Amniotic stem cell (primary cell): ENCODE data around the gene TRA2A.
"Not testable (repeated sequence)": the region's sequence is repeated elsewhere in the genome, so short reads cannot be mapped to it uniquely, and the experiment has no call there.

Experiments used
- DNase-seq: peaks from one replicate; lab custom pipeline; 2025; lab: John Stamatoyannopoulos, UW

TRA2A gene

DNA sequence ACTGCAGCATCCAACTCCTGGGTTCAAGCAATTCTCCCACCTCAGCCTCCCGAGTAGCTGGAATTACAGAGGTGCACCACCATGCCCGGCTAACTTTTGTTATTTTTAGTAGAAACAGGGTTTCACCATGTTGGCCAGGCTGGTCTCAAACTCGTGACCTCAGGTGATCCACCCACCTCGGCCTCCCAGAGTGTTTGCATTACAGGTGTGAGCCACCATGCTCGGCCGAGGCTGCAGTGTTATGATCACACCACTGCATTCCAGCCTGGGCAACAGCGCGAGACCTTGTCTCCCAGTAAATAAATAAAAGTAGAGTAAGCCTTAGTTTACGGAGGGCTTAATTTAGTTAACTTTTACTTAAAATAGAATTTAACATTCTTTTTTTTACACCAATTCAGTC, 37.8 kb downstream of the TRA2A start:
- DNase-seq = no peak

DNA sequence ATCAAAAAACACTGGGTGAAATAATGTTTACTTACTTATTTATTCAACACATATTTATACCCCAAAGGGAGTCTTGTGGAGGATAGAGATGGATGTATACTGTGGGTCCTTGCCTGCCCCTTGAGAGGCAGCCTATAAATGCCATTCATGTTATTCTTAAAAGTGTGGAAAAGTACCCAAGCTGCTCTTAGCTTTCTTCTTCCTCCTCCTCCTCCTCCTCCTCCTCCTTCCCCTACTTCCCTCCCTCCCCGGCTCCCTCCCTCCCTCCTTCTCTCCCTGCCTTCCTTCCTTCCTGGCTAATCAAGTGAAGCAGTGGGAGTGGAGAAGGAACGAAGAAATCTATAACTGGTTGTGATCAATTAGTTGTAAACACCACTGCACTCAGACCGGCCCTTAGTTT, 40.3 kb downstream of the TRA2A start:
- no peak for DNase-seq

DNA sequence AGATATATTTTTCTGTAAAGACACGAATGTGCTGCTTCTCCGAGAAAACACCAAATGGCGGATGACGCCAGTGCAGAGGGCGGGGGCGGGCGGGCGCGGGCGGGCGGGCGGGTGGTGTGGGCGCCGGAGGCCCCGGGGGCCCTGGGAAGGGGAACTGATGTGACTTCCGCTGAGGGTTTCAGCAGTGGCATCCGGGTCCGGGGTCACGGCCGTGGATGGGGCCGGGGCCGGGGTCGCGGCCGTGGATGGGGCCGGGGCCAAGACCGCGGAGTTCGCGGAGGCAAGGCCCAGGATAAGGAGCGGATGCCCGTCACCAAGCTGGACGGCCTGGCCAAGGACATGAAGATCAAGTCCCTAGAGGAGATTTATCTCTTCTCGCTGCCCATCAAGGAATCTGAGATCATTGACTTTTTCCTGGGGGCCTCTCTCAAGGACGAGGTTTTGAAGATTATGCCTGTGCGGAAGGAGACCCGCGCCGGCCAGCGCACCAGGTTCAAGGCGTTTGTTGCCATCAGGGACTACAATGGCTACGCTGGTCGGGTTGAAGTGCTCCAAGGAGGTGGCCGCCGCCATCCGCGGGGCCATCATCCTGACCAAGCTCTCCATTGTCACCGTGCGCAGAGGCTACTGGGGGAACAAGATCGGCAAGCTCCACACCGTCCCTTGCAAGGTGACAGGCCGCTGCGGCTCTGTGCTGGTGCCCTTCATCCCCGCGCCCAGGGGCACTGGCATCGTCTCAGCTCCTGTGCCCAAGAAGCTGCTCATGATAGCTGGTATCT, 41.2 kb downstream of the TRA2A start:
- no peak for DNase-seq

- DNase-seq = not testable (repeated sequence)
Observed at GRCh38 chr7:23488714-23489113, 43.1 kb downstream of the TRA2A start.

DNA sequence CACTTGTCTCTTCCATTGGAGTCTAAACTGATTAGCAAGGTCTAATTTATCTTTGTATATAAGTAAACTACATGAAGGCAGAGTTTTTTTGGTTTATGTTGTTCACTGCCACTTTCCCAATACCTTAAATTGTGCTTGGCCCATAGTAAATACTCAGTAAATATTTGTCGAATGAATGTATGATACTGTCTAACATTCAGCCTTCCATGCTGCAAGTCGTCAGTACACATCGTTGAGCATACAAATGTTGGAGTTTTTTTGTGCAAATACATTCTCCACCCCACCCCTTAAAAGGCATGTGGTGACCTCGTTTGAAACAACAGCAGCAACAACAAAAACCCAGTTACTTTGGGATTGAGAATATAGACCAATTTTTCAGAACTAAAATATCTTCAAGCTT, 44.1 kb downstream of the TRA2A start:
- DNase-seq = no peak

GRCh38 chr7:23486002-23486773, 45.6 kb downstream of the TRA2A start:
- DNase-seq = no peak

- DNase-seq = no peak
Observed at GRCh38 chr7:23482686-23483085, 49.1 kb downstream of the TRA2A start.

GRCh38 chr7:23477962-23478866, 53.6 kb downstream of the TRA2A start:
- DNase-seq = no peak

- no peak for DNase-seq
Observed at GRCh38 chr7:23477157-23477499, 54.7 kb downstream of the TRA2A start.

- DNase-seq = no peak
Observed at GRCh38 chr7:23476286-23477156, 55.3 kb downstream of the TRA2A start.

DNA sequence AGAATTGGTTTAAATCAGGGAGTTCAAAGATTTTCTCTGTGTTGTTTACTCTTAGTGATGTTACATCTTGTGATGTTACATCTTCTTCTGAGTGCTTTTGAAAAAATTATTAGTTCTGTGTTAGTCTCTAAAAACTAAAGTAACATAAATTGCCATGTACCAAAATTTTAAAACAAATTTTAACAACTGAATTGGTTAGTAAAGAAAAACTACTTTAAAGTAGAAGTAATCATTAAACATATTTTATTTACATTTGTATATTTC, 56.3 kb downstream of the TRA2A start:
- DNase-seq = no peak

- DNase-seq = no peak
Observed at GRCh38 chr7:23474829-23475575, 56.8 kb downstream of the TRA2A start.

- DNase-seq = peak; percentile 87
Observed at GRCh38 chr7:23474094-23474828, 57.5 kb downstream of the TRA2A start.

DNA sequence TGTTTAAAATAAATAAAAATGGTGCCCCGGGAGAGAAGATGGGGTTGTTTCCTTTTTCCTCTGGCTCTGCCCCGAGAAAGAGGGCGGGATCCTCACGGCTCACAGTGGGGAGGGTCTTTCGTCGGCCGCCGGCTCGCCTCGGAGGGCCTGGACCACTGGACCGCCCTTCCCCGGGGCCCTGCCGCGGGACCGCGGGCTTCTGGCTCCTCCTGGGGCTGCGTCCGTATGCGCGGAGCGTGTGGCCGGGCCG, 58.0 kb downstream of the TRA2A start:
- no peak for DNase-seq

DNA sequence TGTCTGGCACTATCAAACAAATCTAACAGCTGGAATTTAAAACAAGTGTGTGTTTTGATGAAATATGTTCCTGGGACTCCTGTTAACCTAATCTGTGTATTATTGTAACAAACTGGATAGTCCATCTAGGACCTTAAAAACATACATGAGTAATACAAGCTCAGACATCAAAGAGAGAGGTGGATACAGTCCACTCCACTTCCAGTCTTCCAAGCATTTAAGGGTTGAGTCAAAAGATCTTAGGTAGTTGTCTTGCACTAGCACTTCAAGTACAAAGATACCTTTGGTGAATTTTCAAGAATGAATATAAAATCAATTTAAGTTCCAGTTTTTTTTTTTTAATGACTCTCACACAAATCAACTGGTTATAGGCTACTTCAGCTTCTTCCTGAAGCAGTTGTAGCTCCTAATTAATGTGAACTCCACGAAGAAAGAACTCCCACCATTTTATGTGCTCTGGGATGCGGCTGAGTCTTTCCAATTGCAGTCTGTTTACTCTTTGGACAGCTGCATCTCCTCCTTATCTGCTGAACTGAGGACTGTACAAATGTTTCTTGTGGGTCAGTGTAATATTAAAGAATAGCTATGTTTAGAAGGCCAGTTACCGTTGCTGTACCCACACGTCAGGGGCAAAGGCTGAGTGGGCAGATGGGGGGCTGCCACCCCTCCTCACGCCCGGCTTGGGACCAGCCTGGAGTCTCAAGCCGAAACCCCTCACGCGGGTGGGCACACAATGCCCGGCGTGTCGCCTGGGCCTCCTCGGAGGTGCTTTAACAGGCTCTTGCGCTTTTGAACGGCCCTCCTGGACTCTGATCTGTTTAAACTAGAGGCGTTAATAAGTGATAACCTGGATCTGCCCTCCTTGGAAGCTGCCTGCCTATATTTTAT, 58.6 kb downstream of the TRA2A start:
- no peak for DNase-seq

DNA sequence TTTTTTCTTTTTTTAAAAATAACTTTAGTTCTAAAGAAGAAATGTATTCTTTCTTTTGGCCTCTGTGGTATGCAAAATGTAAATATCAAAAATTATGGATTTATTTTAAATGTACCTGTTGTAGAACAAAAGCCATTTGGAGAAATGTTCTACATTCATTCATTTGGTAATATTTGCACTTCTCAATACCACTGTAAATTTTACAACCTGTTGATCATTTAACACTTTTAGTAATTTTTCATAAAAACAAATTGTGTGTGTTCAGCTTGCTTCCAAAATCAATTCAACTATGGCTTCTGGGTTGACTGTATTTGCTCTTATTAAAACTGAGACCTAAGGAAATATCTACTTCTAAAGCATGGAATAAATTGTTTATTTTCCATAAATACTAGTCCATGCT, 59.2 kb downstream of the TRA2A start:
- DNase-seq = no peak

GRCh38 chr7:23472046-23472445, 59.7 kb downstream of the TRA2A start:
- DNase-seq = no peak

DNA sequence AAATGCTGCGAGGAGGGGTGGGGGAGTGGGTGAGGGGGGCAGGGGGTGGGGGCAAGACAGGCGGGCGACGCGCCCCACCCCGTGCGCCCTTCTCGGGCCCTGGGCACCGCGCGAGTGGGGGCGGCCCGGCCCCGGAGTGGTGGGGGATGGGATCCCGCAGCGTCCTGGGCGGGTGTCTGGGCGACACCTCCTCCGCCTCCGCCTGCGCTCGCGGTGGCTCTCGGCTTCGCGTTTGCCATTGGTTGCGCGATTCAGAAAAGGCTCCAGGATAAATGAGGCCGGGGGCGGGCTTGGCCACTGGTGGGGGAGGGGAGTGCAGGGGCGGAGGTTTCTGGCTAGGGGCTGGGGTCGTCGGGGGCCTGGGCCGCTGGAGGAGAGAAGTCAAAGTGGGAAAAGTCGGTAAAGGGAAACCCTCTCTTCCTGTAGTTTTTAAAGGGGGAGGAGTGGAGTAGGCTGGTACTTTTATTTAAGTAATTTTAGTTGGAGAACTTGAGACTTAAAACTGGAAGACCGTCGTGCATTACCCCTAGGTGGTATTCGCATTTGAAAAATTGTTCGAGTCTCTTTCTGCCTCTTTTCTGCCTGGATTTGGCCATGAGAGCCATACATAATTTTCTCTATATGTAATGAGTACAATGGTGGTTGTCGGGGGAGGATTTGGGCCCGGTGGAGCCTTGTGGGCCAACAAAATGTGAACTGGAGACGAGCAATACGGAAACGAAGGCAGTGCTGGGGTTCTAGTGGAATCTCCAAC, 60.5 kb downstream of the TRA2A start:
- peak; percentile 60 for DNase-seq
